PFSK-1 (cell line): ENCODE measurements around the gene SKI.

Experiments used
- FOXP2 ChIP-seq: optimal IDR thresholded peaks from 2 replicates; pipeline ENCODE3; 2011; ENCODE audit warnings: borderline replicate concordance, control low read depth, inconsistent platforms; ENCODE audit not compliant: insufficient read depth; ENCODE audit errors: extremely low read length, extremely low read depth
- POLR2AphosphoS5 ChIP-seq: IDR thresholded peaks from 2 replicates; pipeline ENCODE4 v1.6.1; 2012; ENCODE audit warnings: low read depth, mild to moderate bottlenecking, control low read depth, low read length, moderate library complexity
- SIN3A ChIP-seq: IDR thresholded peaks from 2 replicates; pipeline ENCODE4 v1.6.1; 2012; ENCODE audit warnings: mild to moderate bottlenecking, low read length, moderate library complexity, borderline replicate concordance; ENCODE audit not compliant: insufficient read depth
- TAF1 ChIP-seq: IDR thresholded peaks from 2 replicates; pipeline ENCODE4 v1.6.1; 2012; ENCODE audit warnings: low read length, control low read depth, borderline replicate concordance; ENCODE audit not compliant: insufficient read depth
- TF ChIP-seq, protein P1 (sequence below), 2 experiments: IDR thresholded peaks; 2 replicates each; pipeline versions ENCODE4 v1.6.1 to v1.8.0; 2011 to 2012; ENCODE audit warnings: low read depth in 2 of 2, low read length in 2 of 2, control low read depth in 1 of 2, inconsistent platforms in 1 of 2, mild to moderate bottlenecking in 1 of 2, moderate library complexity in 1 of 2; ENCODE audit not compliant: insufficient read depth in 1 of 2

SKI gene

DNA sequence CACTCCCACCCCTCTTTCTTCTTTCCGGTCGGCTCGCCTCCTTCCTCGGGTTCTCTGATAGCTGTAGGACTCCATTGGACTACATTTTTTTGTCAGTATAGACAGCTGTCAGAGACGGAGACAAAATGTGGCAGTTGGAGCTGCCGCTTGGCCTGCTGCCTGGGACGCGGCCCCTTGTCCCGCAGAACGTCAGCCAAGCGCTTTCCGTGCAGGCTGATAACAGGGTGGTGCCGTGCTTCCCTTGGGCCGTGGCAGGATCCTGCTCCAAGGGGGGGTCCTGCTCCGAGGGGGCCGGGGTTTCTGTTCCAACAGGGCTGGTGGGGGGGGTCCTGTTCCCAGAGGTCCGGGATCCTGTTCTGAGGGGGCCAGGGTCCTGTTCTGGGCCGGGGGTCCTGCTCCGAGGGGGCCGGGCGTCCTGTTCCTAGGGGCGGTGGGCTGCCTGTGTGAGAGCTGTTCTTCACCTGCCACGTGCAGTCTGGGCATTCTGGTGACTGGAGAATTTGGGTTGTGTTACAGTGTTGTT lies 4.9 kb downstream of the SKI start:
- TF ChIP-seq SIN3A (no peak), POLR2AphosphoS5 (no peak), FOXP2 (no peak), TAF1 (no peak)
- TF ChIP-seq, protein P1, sequence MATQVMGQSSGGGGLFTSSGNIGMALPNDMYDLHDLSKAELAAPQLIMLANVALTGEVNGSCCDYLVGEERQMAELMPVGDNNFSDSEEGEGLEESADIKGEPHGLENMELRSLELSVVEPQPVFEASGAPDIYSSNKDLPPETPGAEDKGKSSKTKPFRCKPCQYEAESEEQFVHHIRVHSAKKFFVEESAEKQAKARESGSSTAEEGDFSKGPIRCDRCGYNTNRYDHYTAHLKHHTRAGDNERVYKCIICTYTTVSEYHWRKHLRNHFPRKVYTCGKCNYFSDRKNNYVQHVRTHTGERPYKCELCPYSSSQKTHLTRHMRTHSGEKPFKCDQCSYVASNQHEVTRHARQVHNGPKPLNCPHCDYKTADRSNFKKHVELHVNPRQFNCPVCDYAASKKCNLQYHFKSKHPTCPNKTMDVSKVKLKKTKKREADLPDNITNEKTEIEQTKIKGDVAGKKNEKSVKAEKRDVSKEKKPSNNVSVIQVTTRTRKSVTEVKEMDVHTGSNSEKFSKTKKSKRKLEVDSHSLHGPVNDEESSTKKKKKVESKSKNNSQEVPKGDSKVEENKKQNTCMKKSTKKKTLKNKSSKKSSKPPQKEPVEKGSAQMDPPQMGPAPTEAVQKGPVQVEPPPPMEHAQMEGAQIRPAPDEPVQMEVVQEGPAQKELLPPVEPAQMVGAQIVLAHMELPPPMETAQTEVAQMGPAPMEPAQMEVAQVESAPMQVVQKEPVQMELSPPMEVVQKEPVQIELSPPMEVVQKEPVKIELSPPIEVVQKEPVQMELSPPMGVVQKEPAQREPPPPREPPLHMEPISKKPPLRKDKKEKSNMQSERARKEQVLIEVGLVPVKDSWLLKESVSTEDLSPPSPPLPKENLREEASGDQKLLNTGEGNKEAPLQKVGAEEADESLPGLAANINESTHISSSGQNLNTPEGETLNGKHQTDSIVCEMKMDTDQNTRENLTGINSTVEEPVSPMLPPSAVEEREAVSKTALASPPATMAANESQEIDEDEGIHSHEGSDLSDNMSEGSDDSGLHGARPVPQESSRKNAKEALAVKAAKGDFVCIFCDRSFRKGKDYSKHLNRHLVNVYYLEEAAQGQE (IDR thresholded peaks at IDR 0.05; ENCODE audit: insufficient read depth in 1 of 2, low read depth in 2 of 2, low read length in 2 of 2): no peak

DNA sequence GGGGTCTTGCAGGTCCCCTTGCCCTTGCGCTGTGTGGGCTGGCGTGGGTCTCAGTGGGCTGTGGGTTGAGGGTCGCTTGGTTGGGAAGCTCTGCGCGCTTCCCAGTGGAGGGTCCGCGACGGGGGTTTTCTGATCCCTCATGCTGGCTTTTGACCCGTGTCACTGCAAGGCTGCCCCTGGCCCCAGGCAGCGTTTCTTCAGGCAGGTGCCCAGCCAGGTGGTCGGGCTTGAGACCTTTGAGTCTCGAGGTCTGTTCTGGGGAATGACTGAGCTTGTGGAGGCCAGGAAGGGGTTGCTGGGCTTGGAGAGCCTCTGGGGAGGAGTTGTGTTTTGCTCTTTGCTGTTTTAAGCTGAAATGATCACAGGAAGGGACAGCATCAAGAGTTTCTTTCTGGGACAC lies 5.3 kb downstream of the SKI start:
- TF ChIP-seq SIN3A (no peak), TAF1 (no peak), POLR2AphosphoS5 (no peak), FOXP2 (no peak)
- TF ChIP-seq, protein P1 (IDR thresholded peaks at IDR 0.05; ENCODE audit: insufficient read depth in 1 of 2, low read depth in 2 of 2, low read length in 2 of 2): no peak

DNA sequence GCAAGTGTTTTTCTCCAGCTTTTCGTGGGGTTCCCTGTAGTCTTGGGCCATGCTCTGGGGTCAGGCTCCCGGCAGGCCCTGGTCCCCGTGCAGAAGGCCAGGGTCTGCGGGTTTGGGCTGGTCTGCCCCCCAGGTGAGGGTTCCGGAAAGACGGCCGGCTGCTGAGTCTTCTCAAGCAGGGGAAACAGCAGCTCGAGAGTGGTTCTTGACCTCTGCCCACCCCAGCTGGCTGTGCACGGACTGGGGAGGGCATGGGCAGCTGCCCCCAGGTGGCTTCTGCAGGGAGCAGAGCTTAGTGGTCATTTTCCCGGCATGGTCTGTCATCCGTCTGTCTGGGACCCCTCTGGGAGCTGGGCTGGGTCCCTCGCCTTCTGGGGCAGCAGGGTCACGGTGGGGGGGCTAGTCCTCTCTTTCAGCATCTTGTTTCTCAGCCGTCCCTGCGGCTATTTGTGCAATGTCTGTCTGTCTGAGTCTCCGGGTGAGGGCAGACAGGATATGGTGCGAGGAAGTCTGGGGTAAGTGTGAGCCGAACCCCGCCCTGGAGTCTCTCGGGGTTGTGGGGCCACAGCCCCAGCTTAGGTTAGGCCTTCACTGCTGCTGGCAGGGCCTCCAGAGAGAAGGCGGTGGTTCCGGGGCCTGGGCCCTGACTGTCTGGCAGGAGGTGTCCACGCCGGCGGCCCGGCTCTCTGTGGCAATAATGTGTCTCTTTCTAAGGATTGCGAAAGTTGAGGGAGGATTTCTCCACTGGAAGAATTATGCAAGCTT lies 6.1 kb downstream of the SKI start:
- TF ChIP-seq TAF1: no peak
- TF ChIP-seq, protein P1 (IDR thresholded peaks at IDR 0.05; ENCODE audit: insufficient read depth in 1 of 2, low read depth in 2 of 2, low read length in 2 of 2): no peak
- no peak for TF ChIP-seq SIN3A
- no peak for TF ChIP-seq POLR2AphosphoS5
- no peak for TF ChIP-seq FOXP2

DNA sequence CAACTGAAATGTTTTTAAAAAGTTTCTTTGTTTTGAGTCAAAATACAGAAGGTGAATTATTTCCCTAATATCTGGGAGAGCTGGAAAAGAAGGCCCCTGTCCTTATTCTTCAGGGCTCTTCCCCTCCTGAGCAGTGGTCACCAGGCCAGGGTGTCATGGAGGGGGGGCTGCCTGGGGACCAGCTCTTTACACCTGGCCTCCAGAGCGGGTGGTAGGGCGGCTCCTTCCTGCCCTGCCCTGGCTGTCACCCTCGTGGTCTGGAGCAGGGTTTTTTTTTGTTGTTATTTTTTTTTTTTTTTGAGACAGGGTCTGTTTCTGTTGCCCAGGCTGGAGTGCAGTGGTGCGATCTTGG lies 6.6 kb downstream of the SKI start:
- no peak for TF ChIP-seq SIN3A
- TF ChIP-seq FOXP2: no peak
- TF ChIP-seq, protein P1 (IDR thresholded peaks at IDR 0.05; ENCODE audit: insufficient read depth in 1 of 2, low read depth in 2 of 2, low read length in 2 of 2): no peak
- TF ChIP-seq POLR2AphosphoS5: no peak
- TF ChIP-seq TAF1: no peak
